Peyer's patch (tissue), 4 donors: Measurements from ENCODE around the gene STRIP1. TPM values are rescaled to one million over a fixed set of nuclear protein-coding genes. Genes with fewer than 3 reads are reported as not detected.

ENCODE experiments used
- DNase-seq, 3 donors: peaks; one replicate each; pipeline ENCODE4 v3.0.0-alpha.2; 2017 to 2019
- H3K27ac ChIP-seq, 4 donors: fragments of 200-600 bp; sonication (generic); one replicate each; pipeline ENCODE4 v1.5.1; 2016 to 2019
- H3K27me3 ChIP-seq, 2 donors: fragments of 200-600 bp; sonication (generic); one replicate each; pipeline ENCODE4 v1.5.1; 2019
- H3K36me3 ChIP-seq, 3 donors: fragments of 200-600 bp; sonication (generic); one replicate each; pipeline ENCODE4 v1.5.1; 2016 to 2019
- H3K4me1 ChIP-seq, 4 donors: fragments of 200-600 bp; sonication (generic); one replicate each; pipeline ENCODE4 v1.5.1; 2016 to 2019
- H3K4me3 ChIP-seq, 4 donors: fragments of 200-600 bp; sonication (generic); 1 replicate in 3 of 4; 2 replicates in 1 of 4; pipeline ENCODE4 v1.5.1; 2016 to 2019; ENCODE audit warnings: mild to moderate bottlenecking in 1 of 4
- H3K9me3 ChIP-seq, 4 donors: fragments of 200-600 bp; sonication (generic); one replicate each; pipeline ENCODE4 v1.5.1; 2016 to 2019; ENCODE audit warnings: mild to moderate bottlenecking in 1 of 4
- POLR2A ChIP-seq, 2 donors: fragments of 450-650 bp; IDR thresholded peaks; one replicate each; pipeline ENCODE4 v1.5.1; 2017; ENCODE audit warnings: antibody characterized with exemption in 2 of 2, mild to moderate bottlenecking in 2 of 2, moderate library complexity in 2 of 2
- total RNA-seq, 4 donors: library from RNA; depleted of rRNA; stranded (reverse); fragments of >200 nt; gene quantifications; one replicate each; pipeline ENCODE4 v1.1.0, GENCODE V29; 2016
- TF ChIP-seq, protein P1 (sequence below), 6 experiments: fragments of 450-650 bp in 4 of 6; fragments of 200-600 bp in 2 of 6; sonication (generic) in 1 of 6; IDR thresholded peaks; one replicate each; pipeline ENCODE4 v1.5.1; 2017 to 2019; ENCODE audit warnings: antibody characterized with exemption in 6 of 6, mild to moderate bottlenecking in 3 of 6, moderate library complexity in 1 of 6

STRIP1 gene
- total RNA-seq, 4 donors from 2014 or later = 25.6 to 117 (median 95.1) TPM

- Histone ChIP-seq H3K4me3 (no peak overlapping the region), H3K9me3 (no peaks in the 10 kb centered on the region), H3K4me1 (peaks cover 0 to 15% (median 3%) of the 10 kb centered on the region in 4 donors), H3K27me3 (peaks cover 0 to 8% of the 10 kb centered on the region in 2 donors), H3K27ac (no peak overlapping the region), H3K36me3 (no peaks in the 10 kb centered on the region)
- no peak for TF ChIP-seq POLR2A (IDR thresholded peaks at IDR 0.05)
- TF ChIP-seq, protein P1, sequence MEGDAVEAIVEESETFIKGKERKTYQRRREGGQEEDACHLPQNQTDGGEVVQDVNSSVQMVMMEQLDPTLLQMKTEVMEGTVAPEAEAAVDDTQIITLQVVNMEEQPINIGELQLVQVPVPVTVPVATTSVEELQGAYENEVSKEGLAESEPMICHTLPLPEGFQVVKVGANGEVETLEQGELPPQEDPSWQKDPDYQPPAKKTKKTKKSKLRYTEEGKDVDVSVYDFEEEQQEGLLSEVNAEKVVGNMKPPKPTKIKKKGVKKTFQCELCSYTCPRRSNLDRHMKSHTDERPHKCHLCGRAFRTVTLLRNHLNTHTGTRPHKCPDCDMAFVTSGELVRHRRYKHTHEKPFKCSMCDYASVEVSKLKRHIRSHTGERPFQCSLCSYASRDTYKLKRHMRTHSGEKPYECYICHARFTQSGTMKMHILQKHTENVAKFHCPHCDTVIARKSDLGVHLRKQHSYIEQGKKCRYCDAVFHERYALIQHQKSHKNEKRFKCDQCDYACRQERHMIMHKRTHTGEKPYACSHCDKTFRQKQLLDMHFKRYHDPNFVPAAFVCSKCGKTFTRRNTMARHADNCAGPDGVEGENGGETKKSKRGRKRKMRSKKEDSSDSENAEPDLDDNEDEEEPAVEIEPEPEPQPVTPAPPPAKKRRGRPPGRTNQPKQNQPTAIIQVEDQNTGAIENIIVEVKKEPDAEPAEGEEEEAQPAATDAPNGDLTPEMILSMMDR (IDR thresholded peaks at IDR 0.05) = no peak
- no peak for DNase-seq
Observed at GRCh38 chr1:110086961-110087360, 52.5 kb downstream of the STRIP1 start.

DNA sequence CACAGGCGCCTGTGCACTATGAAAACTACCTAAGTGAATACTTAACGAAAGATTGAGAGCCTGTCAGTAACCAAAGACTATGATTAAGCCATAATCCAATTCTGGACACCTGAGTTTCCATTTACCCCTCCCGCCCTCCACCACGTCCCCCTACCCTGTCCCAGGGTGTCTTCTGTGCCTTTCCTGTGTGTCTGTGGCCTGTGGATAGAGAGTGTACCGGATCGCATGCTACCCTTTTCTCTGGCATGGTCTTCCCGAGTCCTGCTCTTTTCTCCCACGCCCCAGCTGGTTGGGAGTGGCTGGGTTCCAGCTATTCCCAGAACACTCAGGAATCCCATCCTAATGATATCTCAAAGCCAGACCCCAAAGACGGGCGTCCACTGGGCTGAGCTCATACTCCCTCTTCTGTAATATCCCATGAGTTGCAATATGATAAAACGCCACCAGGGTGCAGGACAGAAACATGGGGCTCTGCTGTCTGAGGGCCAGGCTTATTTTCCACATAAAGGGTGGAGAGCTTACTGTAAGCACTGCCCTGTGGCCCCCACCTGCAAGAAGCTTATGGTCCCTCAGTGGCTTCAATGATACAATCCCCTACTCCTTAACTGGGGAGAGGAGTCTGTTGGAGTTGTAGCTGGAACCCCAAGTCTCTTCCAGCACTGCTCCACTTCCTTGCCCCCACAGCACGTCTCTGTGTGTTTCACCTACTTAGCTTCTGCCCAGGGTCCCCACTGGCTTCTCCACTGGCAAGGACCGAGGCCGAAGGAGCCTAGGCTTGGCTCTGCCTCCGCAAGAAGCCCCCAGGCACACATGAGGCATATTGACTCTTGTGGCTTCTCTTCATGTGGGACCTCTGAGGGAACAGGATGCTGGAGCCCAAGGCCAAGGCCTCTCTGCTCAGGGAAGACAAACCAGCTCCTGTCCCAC is 53.7 kb downstream of the STRIP1 start:
- peak in 2 of 3 donors; percentile 35 to 68 for DNase-seq
- TF ChIP-seq POLR2A (IDR thresholded peaks at IDR 0.05) = no peak
- TF ChIP-seq, protein P1 (IDR thresholded peaks at IDR 0.05) = peak; percentile 28 to 71 (median 64)
- H3K9me3 ChIP-seq = no peaks in the 10 kb centered on the region
- peaks cover 0 to 8% of the 10 kb centered on the region in 2 donors for H3K27me3 ChIP-seq
- H3K27ac ChIP-seq = no peak overlapping the region
- H3K4me3 ChIP-seq = no peak overlapping the region
- no peaks in the 10 kb centered on the region for H3K36me3 ChIP-seq
- H3K4me1 ChIP-seq = peaks cover 0 to 13% (median 3%) of the 10 kb centered on the region in 4 donors

DNA sequence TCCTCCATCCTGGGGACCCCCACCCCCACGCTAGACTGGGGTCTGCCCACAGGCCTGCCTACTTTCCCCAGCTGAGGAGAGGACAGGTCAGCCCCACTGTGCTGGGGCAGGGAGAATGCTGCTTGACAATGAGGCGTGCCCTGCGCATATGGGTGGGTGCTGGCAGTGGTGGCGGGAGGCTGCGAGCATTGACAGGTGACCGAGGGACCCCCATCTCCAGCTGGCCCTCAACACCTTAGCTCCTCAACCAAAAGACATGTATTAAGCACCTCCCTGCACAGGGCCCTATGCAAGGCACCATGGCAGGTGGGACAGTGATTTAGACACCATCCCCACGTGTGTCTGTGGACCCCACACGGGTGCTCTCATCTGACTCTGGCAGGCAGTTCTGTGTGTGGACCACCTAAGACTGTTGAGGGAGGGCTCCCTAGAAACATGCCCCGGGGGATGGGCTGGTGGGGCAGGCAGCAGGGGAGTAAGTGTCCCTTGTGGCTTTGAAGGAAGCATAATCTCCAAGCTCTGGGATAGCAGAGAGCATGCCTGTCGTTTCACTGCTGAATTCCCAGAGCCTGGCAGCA is 54.4 kb downstream of the STRIP1 start:
- TF ChIP-seq, protein P1 (IDR thresholded peaks at IDR 0.05) = no peak
- no peak for TF ChIP-seq POLR2A (IDR thresholded peaks at IDR 0.05)
- H3K4me1 ChIP-seq = peaks cover 0 to 6% (median 3%) of the 10 kb centered on the region in 4 donors
- no peak overlapping the region for H3K4me3 ChIP-seq
- no peaks in the 10 kb centered on the region for H3K36me3 ChIP-seq
- no peak for DNase-seq
- no peaks in the 10 kb centered on the region for H3K9me3 ChIP-seq
- no peak overlapping the region for H3K27ac ChIP-seq
- peaks cover 0 to 3% of the 10 kb centered on the region in 2 donors for H3K27me3 ChIP-seq

DNA sequence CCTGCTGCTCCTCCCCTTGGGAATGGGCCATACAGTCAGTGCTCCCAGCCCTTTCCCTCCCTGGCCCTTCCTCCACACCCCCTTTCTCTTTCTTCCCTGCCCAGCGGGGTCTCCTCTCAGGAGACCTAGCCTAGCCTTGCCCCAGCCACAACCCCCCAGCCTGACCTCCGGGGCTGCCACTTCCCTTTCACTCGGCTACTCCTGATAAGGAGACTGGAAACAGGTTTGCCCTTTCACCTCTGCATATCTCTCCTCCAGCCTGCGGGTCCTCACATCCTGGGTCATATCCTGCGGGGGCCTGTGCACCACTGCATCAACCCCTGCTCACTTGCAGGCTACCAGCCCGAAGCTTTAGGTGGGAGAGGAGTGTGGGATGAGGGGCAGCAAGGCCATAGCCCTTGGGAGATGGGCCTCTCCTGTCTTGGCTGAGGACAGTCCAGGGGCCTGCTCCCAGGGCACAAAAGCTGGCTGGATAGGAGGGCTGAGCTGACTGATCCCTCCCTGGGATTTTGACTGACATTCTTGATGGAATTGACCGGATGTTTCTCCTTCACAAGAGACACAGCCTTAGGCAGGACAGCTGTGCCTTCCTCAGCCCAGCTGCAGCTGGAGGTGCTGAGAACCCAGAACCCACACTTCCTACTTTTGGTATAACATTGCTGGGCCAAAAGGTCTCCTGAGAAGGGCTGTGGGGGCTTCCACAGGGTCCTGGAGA is 55.3 kb downstream of the STRIP1 start:
- Histone ChIP-seq H3K9me3 (no peaks in the 10 kb centered on the region), H3K27ac (no peak overlapping the region), H3K27me3 (no peaks in the 10 kb centered on the region), H3K36me3 (no peaks in the 10 kb centered on the region), H3K4me1 (no peaks in the 10 kb centered on the region), H3K4me3 (no peak overlapping the region)
- no peak for DNase-seq
- no peak for TF ChIP-seq POLR2A (IDR thresholded peaks at IDR 0.05)
- TF ChIP-seq, protein P1 (IDR thresholded peaks at IDR 0.05) = no peak

GRCh38 chr1:110091381-110091780 is 57.0 kb downstream of the STRIP1 start:
- DNase-seq = no peak

More at GRCh38 chr1:110091381-110091780, 57.0 kb downstream of the STRIP1 start:
- Histone ChIP-seq H3K27ac (no peak overlapping the region), H3K4me1 (no peaks in the 10 kb centered on the region), H3K9me3 (no peaks in the 10 kb centered on the region), H3K36me3 (no peaks in the 10 kb centered on the region), H3K4me3 (no peak overlapping the region), H3K27me3 (no peaks in the 10 kb centered on the region)
- TF ChIP-seq POLR2A (IDR thresholded peaks at IDR 0.05) = no peak
- TF ChIP-seq, protein P1 (IDR thresholded peaks at IDR 0.05) = no peak
